IMR-90 (cell line): ENCODE results near the gene CIZ1. TPM values are rescaled to one million over a fixed set of nuclear protein-coding genes. Genes with fewer than 3 reads are reported as not detected.

Experiments used
- ATAC-seq: fragments of 200-7000 bp; cut with Tn5 transposase; 2 replicates; pipeline ENCODE4 v1.9.1; 2020; ENCODE audit warnings: low read depth, mild to moderate bottlenecking, moderate library complexity
- BruUV-seq: library from RNA; stranded (reverse); fragments of 400-500 nt; replicated peaks from 2 replicates; lab custom pipeline; 2021; lab: Mats Ljungman, UMichigan
- CTCF ChIA-PET: fragments of 300-600 bp; formaldehyde crosslinking; extraction: SDS; loops from one replicate; lab custom pipeline; 2021; ENCODE audit warnings: antibody characterized with exemption; lab: Yijun Ruan, JAX
- POLR2A ChIA-PET: fragments of 300-600 bp; sonication (Branson Sonifier 250); formaldehyde crosslinking; loops from one replicate; lab custom pipeline; 2022; ENCODE audit warnings: antibody characterized with exemption; ENCODE audit not compliant: unreplicated experiment; lab: Charles Lee
- DNase-seq: peaks from one replicate; pipeline ENCODE4 v3.0.0; 2013
- H2AFZ ChIP-seq: replicated peaks from 2 replicates; pipeline ENCODE3; 2013; ENCODE audit warnings: low read length, mild to moderate bottlenecking; ENCODE audit not compliant: poor library complexity
- H2AK5ac ChIP-seq: 2 replicates; pipeline ENCODE4 v1.6.1; 2013; ENCODE audit warnings: low read depth, low read length, inconsistent platforms
- H2AK9ac ChIP-seq: replicated peaks from 2 replicates; pipeline ENCODE3; 2013; ENCODE audit warnings: mild to moderate bottlenecking, low read depth, low read length, moderate library complexity; ENCODE audit not compliant: poor library complexity
- H2BK120ac ChIP-seq: 2 replicates; pipeline ENCODE4 v1.6.1; 2013; ENCODE audit warnings: low read depth, low read length, inconsistent platforms
- H2BK15ac ChIP-seq: 3 replicates; pipeline ENCODE4 v1.6.1; 2013; ENCODE audit warnings: low read depth, low read length, inconsistent platforms
- H2BK20ac ChIP-seq: 2 replicates; pipeline ENCODE4 v1.6.1; 2013; ENCODE audit warnings: low read depth, mild to moderate bottlenecking, inconsistent platforms, low read length, moderate library complexity
- H2BK5ac ChIP-seq: 2 replicates; pipeline ENCODE4 v1.6.1; 2013; ENCODE audit warnings: mild to moderate bottlenecking, low read depth, low read length, inconsistent platforms; ENCODE audit not compliant: poor library complexity, severe bottlenecking
- H3K14ac ChIP-seq: replicated peaks from 2 replicates; pipeline ENCODE4 v1.6.1; 2013; ENCODE audit warnings: low read depth, low read length, inconsistent platforms
- H3K18ac ChIP-seq: 2 replicates; pipeline ENCODE4 v1.6.1; 2013; ENCODE audit warnings: low read depth, low read length, control low read depth
- H3K23ac ChIP-seq: 2 replicates; pipeline ENCODE4 v1.6.1; 2013; ENCODE audit warnings: low read depth, low read length, inconsistent platforms
- H3K27ac ChIP-seq: 2 replicates; pipeline ENCODE4 v1.5.1; 2013; ENCODE audit warnings: mild to moderate bottlenecking, control low read depth, low read length; ENCODE audit not compliant: insufficient read depth
- H3K27me3 ChIP-seq: 2 replicates; pipeline ENCODE4 v1.6.1; 2013; ENCODE audit warnings: low read length; ENCODE audit not compliant: control insufficient read depth, insufficient read depth
- H3K36me3 ChIP-seq: 2 replicates; pipeline ENCODE4 v1.6.1; 2013; ENCODE audit warnings: low read length, mixed read lengths; ENCODE audit not compliant: control insufficient read depth, insufficient read depth
- H3K4ac ChIP-seq: 2 replicates; pipeline ENCODE4 v1.6.1; 2013; ENCODE audit warnings: low read depth, low read length, inconsistent platforms
- H3K4me1 ChIP-seq: 2 replicates; pipeline ENCODE4 v1.6.1; 2013; ENCODE audit warnings: low read length, mixed read lengths; ENCODE audit not compliant: control insufficient read depth, insufficient read depth
- H3K4me2 ChIP-seq: 2 replicates; pipeline ENCODE4 v1.6.1; 2013; ENCODE audit warnings: low read depth, mild to moderate bottlenecking, control low read depth, low read length, moderate library complexity
- H3K4me3 ChIP-seq: 2 replicates; pipeline ENCODE4 v1.5.1; 2013; ENCODE audit warnings: low read depth, mild to moderate bottlenecking, control low read depth, low read length, moderate library complexity; ENCODE audit not compliant: insufficient read depth
- H3K56ac ChIP-seq: 2 replicates; pipeline ENCODE4 v1.6.1; 2013; ENCODE audit warnings: low read length, inconsistent platforms; ENCODE audit not compliant: insufficient read depth; ENCODE audit errors: extremely low read depth
- H3K79me1 ChIP-seq, 2 experiments: 2 replicates each; pipeline ENCODE4 v1.6.1; 2013; ENCODE audit warnings: low read length in 2 of 2, inconsistent platforms in 1 of 2, low read depth in 1 of 2
- H3K9ac ChIP-seq: 2 replicates; pipeline ENCODE4 v1.6.1; 2013; ENCODE audit warnings: low read depth, low read length, control low read depth
- H3K9me1 ChIP-seq: 2 replicates; pipeline ENCODE4 v1.6.1; 2013; ENCODE audit warnings: low read length, inconsistent platforms; ENCODE audit not compliant: insufficient read depth
- H3K9me3 ChIP-seq: 2 replicates; pipeline ENCODE4 v1.6.1; 2013; ENCODE audit warnings: low read length; ENCODE audit not compliant: control insufficient read depth, insufficient read depth
- H4K20me1 ChIP-seq: 2 replicates; pipeline ENCODE4 v1.6.1; 2013; ENCODE audit warnings: low read length, inconsistent platforms; ENCODE audit not compliant: insufficient read depth
- H4K5ac ChIP-seq: 2 replicates; pipeline ENCODE4 v1.6.1; 2013; ENCODE audit warnings: mild to moderate bottlenecking, low read depth, low read length, control low read depth
- H4K8ac ChIP-seq, 2 experiments: 2 replicates each; pipeline ENCODE4 v1.6.1; 2013; ENCODE audit warnings: low read depth in 2 of 2, low read length in 2 of 2, control low read depth in 1 of 2, inconsistent platforms in 1 of 2
- H4K91ac ChIP-seq: 2 replicates; pipeline ENCODE4 v1.6.1; 2013; ENCODE audit warnings: low read depth, low read length, inconsistent platforms; ENCODE audit not compliant: insufficient read depth
- RFX5 ChIP-seq: IDR thresholded peaks from 2 replicates; pipeline ENCODE4 v1.8.0; 2012; ENCODE audit warnings: low read depth, mild to moderate bottlenecking, low read length, moderate library complexity
- WGBS, 2 experiments: methylation state at CpG; one replicate each; pipeline versions ENCODE4 v1.1.5 to v1.1.7; 2013; ENCODE audit warnings: missing lambda C conversion rate in 2 of 2; ENCODE audit not compliant: insufficient read length in 1 of 2; ENCODE audit errors: extremely low coverage in 2 of 2; 5-methylcytosine and 5-hydroxymethylcytosine counted together
- dilution Hi-C: fragments of 300-500 bp; cut with HindIII; formaldehyde crosslinking; loops from one replicate; pipeline ENCODE4 v1.14.3; 2018; ENCODE audit warnings: low sequenced_read_pairs; ENCODE audit not compliant: unreplicated experiment
- in situ Hi-C: fragments of 300-500 bp; cut with MboI; formaldehyde crosslinking; loops from 3 replicates; pipeline ENCODE4 v1.14.3; 2019; ENCODE audit warnings: low sequenced_read_pairs, inconsistent platforms, mixed read lengths
- intact Hi-C: fragments of 100-400 bp; cut with micrococcal nuclease; formaldehyde crosslinking; loops from 2 replicates; pipeline ENCODE4 v1.10.0; 2022
- polyA plus RNA-seq, 3 experiments: library from polyadenylated mRNA; depleted of rRNA; stranded (reverse); fragments of >200 nt; gene quantifications; 2 replicates each; pipeline ENCODE4 v1.2.3, GENCODE V29; 2012; ENCODE audit warnings: low replicate concordance in 1 of 3
- total RNA-seq: library from RNA; depleted of rRNA; stranded (reverse); fragments of >200 nt; gene quantifications from 2 replicates; pipeline ENCODE4 v1.2.3, GENCODE V29; 2012
- TF ChIP-seq, protein P1 (sequence below): fragments of 150-350 bp; IDR thresholded peaks from 2 replicates; pipeline ENCODE4 v1.6.1; 2016; ENCODE audit warnings: low read depth, mild to moderate bottlenecking, low read length, moderate library complexity, borderline replicate concordance
- TF ChIP-seq, protein P2 (sequence below): conservative IDR thresholded peaks from 2 replicates; pipeline ENCODE4 v1.5.1; 2012; ENCODE audit warnings: mild to moderate bottlenecking, low read depth, low read length, improper control_type of control experiment

Gene CIZ1
- total and polyA plus RNA-seq, 2 of the 4 experiments (the other 2 are of a cell fraction), result 13.8 to 51.9 TPM

DNA sequence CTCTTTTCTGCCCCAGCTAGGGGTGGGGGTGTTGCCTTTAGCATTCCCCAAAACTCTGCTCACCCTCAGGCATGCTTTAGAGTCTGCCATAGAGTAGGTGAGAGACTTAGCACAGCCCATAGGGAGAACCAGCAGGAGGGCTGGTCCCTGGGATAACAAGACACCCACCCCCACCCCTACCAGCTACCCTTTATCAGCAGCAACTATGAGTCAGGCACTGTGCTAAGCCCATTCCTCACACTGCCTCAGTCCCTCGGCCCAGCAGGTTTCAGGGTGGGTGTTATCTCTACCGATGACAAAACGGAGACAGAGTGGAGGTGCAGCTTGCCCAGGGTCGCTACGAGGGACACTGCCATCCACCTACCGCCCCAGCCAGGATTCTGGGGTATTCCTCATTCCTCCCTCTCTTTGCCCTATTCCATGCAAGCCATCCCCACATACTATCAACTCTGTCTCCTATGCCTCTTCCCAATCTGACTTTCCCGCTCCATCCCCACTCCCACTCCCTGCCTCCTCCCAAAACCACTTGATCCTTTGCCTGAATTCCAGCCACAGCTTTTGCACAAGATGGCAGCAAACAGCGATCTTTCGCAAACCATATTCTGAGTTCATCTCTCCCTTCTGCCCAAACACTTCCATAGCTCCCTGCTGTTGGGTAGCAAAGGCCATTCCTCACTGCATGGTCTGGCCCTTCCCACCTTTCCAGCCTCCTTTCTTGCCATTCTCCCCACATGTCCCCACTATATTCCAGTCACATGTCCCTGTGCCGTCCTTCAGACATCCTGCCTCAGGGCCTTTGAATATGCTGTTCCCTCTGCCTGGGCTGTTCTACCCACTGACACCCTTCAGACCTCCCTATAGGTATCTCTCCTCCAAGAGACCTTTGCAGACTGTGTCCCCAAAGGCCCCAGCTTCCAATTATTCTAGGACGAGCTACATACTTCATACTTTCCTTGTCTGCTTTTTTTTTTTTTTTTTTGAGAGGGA, 5.1 kb downstream of the CIZ1 start:
- Histone ChIP-seq H2AFZ (peak overlapping the region; percentile 58), H2BK15ac (no peak overlapping the region), H3K9ac (no peak overlapping the region), H2AK9ac (no peak overlapping the region), H3K79me1 (peaks cover 20 to 42% of the 10 kb centered on the region in 2 experiments), H3K27ac (no peak overlapping the region), H3K36me3 (peaks cover 45% of the 10 kb centered on the region), H4K91ac (no peak overlapping the region), H2BK120ac (no peak overlapping the region), H3K4me3 (no peak overlapping the region), H3K27me3 (no peaks in the 10 kb centered on the region), H3K4ac (no peak overlapping the region), H3K23ac (no peak overlapping the region), H2BK5ac (no peak overlapping the region), H2AK5ac (no peak overlapping the region), H3K9me1 (0 out of 2 replicates have a peak, but pooled peaks cover 4% of the 10 kb centered on the region), H3K56ac (no peak overlapping the region), H3K4me1 (peaks cover 6% of the 10 kb centered on the region), H3K9me3 (no peaks in the 10 kb centered on the region), H4K8ac (no peak overlapping the region), H4K5ac (no peak overlapping the region), H4K20me1 (no peaks in the 10 kb centered on the region; the same call in 1 of the 2 replicates), H3K14ac (no peak overlapping the region), H3K18ac (no peak overlapping the region), H3K4me2 (no peak overlapping the region), H2BK20ac (no peak overlapping the region)
- ChIA-PET CTCF (interaction anchor here (1.1 kb wide), 1 partner anchor 16 kb away, joined by 3 read pairs; no protein-coding TSS in a partner anchor), POLR2A (no interaction called here)
- no TSS peak for BruUV-seq
- whole genome bisulfite sequencing, 2 experiments, result 93% methylated on average over 9 of the region's 11 CpGs; no CpG with 5 or more reads in 1 of the 2 experiments
- in situ Hi-C loops (no loop called here), dilution Hi-C loops (no loop called here), intact Hi-C loops (no loop called here)
- ATAC-seq (no peak), DNase-seq (no peak)
- TF ChIP-seq, protein P1, sequence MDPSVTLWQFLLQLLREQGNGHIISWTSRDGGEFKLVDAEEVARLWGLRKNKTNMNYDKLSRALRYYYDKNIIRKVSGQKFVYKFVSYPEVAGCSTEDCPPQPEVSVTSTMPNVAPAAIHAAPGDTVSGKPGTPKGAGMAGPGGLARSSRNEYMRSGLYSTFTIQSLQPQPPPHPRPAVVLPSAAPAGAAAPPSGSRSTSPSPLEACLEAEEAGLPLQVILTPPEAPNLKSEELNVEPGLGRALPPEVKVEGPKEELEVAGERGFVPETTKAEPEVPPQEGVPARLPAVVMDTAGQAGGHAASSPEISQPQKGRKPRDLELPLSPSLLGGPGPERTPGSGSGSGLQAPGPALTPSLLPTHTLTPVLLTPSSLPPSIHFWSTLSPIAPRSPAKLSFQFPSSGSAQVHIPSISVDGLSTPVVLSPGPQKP, result no peak
- TF ChIP-seq RFX5, result no peak
- TF ChIP-seq, protein P2, sequence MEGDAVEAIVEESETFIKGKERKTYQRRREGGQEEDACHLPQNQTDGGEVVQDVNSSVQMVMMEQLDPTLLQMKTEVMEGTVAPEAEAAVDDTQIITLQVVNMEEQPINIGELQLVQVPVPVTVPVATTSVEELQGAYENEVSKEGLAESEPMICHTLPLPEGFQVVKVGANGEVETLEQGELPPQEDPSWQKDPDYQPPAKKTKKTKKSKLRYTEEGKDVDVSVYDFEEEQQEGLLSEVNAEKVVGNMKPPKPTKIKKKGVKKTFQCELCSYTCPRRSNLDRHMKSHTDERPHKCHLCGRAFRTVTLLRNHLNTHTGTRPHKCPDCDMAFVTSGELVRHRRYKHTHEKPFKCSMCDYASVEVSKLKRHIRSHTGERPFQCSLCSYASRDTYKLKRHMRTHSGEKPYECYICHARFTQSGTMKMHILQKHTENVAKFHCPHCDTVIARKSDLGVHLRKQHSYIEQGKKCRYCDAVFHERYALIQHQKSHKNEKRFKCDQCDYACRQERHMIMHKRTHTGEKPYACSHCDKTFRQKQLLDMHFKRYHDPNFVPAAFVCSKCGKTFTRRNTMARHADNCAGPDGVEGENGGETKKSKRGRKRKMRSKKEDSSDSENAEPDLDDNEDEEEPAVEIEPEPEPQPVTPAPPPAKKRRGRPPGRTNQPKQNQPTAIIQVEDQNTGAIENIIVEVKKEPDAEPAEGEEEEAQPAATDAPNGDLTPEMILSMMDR, result no peak
